HUES64 (cell line): Measurements from ENCODE around the gene SLC37A1.
A peak's percentile ranks its signal among the peaks of the same experiment; 100 is the strongest.

Experiments
- H3K27ac ChIP-seq: 2 replicates; pipeline ENCODE4 v1.7.0; 2013; ENCODE audit warnings: low read depth, low read length, inconsistent platforms
- H3K27me3 ChIP-seq: 2 replicates; pipeline ENCODE4 v1.6.1; 2013; ENCODE audit warnings: mild to moderate bottlenecking, low read length; ENCODE audit not compliant: insufficient read depth
- H3K36me3 ChIP-seq: 2 replicates; pipeline ENCODE4 v1.6.1; 2013; ENCODE audit warnings: mild to moderate bottlenecking, low read length; ENCODE audit not compliant: insufficient read depth
- H3K4me1 ChIP-seq: 2 replicates; pipeline ENCODE4 v1.6.1; 2013; ENCODE audit warnings: mild to moderate bottlenecking, low read length, moderate library complexity; ENCODE audit not compliant: insufficient read depth
- H3K4me3 ChIP-seq: 2 replicates; pipeline ENCODE4 v1.5.1; 2013; ENCODE audit warnings: mild to moderate bottlenecking, low read length, moderate library complexity
- H3K9ac ChIP-seq: 2 replicates; pipeline ENCODE4 v1.6.1; 2013; ENCODE audit warnings: mild to moderate bottlenecking, low read depth, low read length
- H3K9me3 ChIP-seq: 2 replicates; pipeline ENCODE4 v1.6.1; 2013; ENCODE audit warnings: low read depth, low read length; ENCODE audit not compliant: insufficient read depth
- WGBS: fragments of 150-250, 120-280 bp; methylation state at CpG from one replicate; pipeline ENCODE4 v1.1.7; 2013; ENCODE audit warnings: missing lambda C conversion rate; 5-methylcytosine and 5-hydroxymethylcytosine counted together

SLC37A1 gene

GRCh38 chr21:42509244-42509643 is 4.4 kb upstream of the SLC37A1 start:
- H3K27me3 ChIP-seq = peaks cover 17% of the 10 kb centered on the region
- WGBS = 72% methylated on average over 10 of the region's 11 CpGs
- H3K9me3 ChIP-seq = no peaks in the 10 kb centered on the region
- no peak overlapping the region for H3K4me3 ChIP-seq
- H3K36me3 ChIP-seq = no peaks in the 10 kb centered on the region
- no peak overlapping the region for H3K9ac ChIP-seq
- H3K27ac ChIP-seq = no peak overlapping the region
- H3K4me1 ChIP-seq = peaks cover 11% of the 10 kb centered on the region

DNA sequence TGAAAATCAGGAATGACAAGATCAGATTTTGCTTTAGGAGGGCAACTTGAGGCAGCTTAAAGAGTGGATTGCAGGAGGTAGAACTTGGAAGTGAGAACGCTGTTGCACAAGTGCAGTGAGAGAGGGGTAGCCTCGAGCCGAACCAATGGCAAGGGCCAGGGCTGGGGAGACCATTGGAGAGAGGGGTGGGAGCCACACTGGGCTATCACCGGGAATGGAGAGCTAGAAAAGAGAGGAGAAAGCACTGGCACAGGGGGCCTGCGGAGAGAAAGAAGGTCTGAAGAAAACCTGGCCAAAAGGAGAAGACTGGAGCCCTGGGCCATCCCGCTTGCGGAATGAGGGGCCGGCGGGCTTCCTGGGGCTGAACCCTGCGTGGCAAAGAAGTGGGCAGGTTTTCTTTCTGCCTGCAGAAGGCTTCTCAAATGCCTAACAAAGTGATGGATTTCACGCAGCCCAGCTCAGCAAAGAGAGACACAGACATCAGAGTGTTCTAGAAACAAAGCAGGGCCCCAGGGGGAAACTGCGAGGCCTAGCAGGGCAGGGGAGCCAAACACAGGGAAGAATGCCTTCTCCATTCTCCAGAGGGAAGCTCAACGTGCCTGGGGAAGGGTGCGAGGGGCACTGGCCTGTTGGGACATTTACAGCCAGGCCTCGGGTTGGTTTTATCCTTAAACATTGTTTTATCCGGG is 1.2 kb upstream of the SLC37A1 start:
- Histone ChIP-seq H3K9ac (no peak overlapping the region), H3K9me3 (no peaks in the 10 kb centered on the region), H3K27ac (no peak overlapping the region), H3K4me3 (peak overlapping the region; percentile 72; the same call in 1 of the 2 replicates), H3K27me3 (peaks cover 30% of the 10 kb centered on the region), H3K4me1 (peaks cover 32% of the 10 kb centered on the region), H3K36me3 (no peaks in the 10 kb centered on the region)
- WGBS = 74% methylated on average over 16 of the region's 16 CpGs

DNA sequence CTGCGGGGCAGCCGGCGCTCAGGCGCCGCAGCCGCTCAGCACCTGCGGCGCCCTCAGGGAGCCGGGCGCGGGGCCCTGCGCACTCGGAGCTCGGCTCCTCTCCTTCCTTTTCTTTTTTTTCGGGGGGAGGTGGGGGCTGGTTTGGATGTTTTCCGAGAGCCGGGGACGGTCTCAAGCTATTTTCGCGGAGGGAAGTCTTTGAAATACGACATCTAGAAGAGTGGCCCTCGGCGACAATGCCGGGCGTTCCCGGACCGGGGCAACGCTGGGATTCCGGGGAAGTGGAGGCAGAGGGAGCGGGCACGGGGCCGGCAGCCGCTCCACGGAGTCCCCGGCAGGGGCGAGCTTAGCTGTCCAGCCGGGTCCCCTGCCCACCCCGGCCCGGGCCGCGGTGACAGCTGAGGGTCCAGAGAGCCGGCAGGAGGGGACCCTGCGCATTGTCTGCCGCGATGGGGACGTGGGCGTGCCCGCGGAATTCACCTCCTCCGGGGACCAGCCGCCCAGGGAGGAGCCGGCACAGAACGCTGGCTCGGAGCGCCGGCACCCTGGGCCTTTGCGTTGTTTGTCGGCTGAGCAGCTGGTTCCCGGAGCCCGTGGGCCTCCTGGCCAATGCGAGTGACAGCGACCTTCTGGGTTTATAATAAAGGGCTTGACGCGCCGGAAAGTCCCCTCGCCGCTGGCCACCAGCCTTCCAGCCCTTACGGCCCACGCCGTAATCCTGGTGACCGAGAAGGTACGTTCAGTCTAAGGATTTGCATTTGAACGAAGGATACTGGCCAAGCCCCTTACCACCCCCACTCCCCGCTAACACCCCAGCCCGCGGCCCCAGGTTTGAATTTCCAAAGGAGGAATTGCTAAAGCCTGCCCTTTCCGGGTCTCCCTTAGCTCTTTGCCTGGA is 582 bp downstream of the SLC37A1 start:
- peaks cover 35% of the 10 kb centered on the region for H3K4me1 ChIP-seq
- peak overlapping the region; percentile 46 for H3K9ac ChIP-seq
- H3K27me3 ChIP-seq = peaks cover 30% of the 10 kb centered on the region
- H3K4me3 ChIP-seq = peak overlapping the region; percentile 72
- H3K27ac ChIP-seq = peak overlapping the region; percentile 82
- peaks cover 2% of the 10 kb centered on the region; the same call in 1 of the 2 replicates for H3K36me3 ChIP-seq
- no peaks in the 10 kb centered on the region for H3K9me3 ChIP-seq
- under 1% methylated on average over 77 of the region's 77 CpGs for WGBS

- peak overlapping the region; percentile 72 for H3K4me3 ChIP-seq
- peaks cover 30% of the 10 kb centered on the region for H3K27me3 ChIP-seq
- H3K36me3 ChIP-seq = peaks cover 5% of the 10 kb centered on the region; the same call in 1 of the 2 replicates
- 8% methylated on average over 5 of the region's 5 CpGs for whole genome bisulfite sequencing
- H3K9me3 ChIP-seq = no peaks in the 10 kb centered on the region
- H3K9ac ChIP-seq = peak overlapping the region; percentile 46
- H3K27ac ChIP-seq = peak overlapping the region; percentile 82
- peaks cover 35% of the 10 kb centered on the region for H3K4me1 ChIP-seq
Measured at GRCh38 chr21:42514883-42515228, 1.2 kb downstream of the SLC37A1 start.

DNA sequence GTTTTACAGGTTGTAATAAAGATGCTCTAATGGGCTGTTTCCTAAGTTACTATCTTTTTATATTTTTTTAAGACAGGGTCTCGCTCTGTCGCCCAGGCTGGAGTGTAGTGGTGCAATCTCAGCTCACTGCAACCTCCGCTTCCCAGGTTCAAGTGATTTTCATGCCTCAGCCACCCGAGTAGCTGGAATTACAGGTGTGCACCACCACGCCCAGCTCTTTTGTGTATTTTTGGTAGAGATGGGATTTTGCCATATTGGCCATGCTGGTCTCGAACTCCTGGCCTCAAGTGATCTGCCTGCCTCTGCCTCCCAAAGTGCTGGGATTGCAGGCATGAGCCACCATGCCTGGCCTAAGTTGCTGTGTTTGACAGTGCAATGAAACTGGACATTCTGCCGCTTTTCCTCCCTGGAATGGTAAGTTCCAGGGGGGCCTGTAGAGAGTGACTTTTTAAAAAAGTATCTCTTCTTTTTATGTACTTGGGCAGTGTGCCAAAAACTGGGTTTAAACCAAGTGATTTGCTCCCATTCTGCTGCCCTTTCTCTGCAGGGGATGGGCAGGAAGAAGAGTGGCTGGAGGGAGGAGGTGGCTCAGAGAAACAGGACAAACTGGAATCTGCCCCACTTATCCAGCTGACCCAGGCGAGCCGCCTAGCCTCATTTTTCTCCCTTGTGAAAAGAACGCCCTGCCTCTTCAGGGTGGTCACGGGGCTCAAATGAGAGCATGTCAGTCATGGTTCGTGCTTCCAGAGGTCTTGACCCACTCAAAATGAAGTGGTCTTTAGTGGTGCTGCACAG is 2.3 kb downstream of the SLC37A1 start:
- Histone ChIP-seq H3K4me1 (peaks cover 35% of the 10 kb centered on the region), H3K4me3 (peak overlapping the region; percentile 72; the same call in 1 of the 2 replicates), H3K9me3 (no peaks in the 10 kb centered on the region), H3K36me3 (peaks cover 8% of the 10 kb centered on the region; the same call in 1 of the 2 replicates), H3K27ac (no peak overlapping the region), H3K27me3 (peaks cover 30% of the 10 kb centered on the region), H3K9ac (no peak overlapping the region)
- 89% methylated on average over 12 of the region's 12 CpGs for WGBS

GRCh38 chr21:42518215-42518614 is 4.6 kb downstream of the SLC37A1 start:
- Histone ChIP-seq H3K27me3 (peaks cover 19% of the 10 kb centered on the region; the same call in 1 of the 2 replicates), H3K9ac (no peak overlapping the region), H3K4me1 (peaks cover 25% of the 10 kb centered on the region), H3K36me3 (peaks cover 12% of the 10 kb centered on the region; the same call in 1 of the 2 replicates), H3K27ac (no peak overlapping the region), H3K9me3 (no peaks in the 10 kb centered on the region), H3K4me3 (no peak overlapping the region)
- WGBS = 84% methylated on average over 11 of the region's 11 CpGs

- Histone ChIP-seq H3K9me3 (no peaks in the 10 kb centered on the region), H3K4me1 (peaks cover 24% of the 10 kb centered on the region), H3K4me3 (no peak overlapping the region), H3K27ac (no peak overlapping the region), H3K9ac (no peak overlapping the region), H3K36me3 (peaks cover 12% of the 10 kb centered on the region; the same call in 1 of the 2 replicates), H3K27me3 (peaks cover 16% of the 10 kb centered on the region; the same call in 1 of the 2 replicates)
- WGBS = 95% methylated on average over 7 of the region's 7 CpGs
Measured at GRCh38 chr21:42518626-42519025, 5.0 kb downstream of the SLC37A1 start.

GRCh38 chr21:42520628-42521253 is 7.1 kb downstream of the SLC37A1 start:
- no peak overlapping the region for H3K4me3 ChIP-seq
- H3K9ac ChIP-seq = no peak overlapping the region
- H3K9me3 ChIP-seq = no peaks in the 10 kb centered on the region
- WGBS = 92% methylated on average over 18 of the region's 18 CpGs
- H3K4me1 ChIP-seq = peaks cover 34% of the 10 kb centered on the region
- no peak overlapping the region for H3K27ac ChIP-seq
- peaks cover 12% of the 10 kb centered on the region; the same call in 1 of the 2 replicates for H3K36me3 ChIP-seq
- H3K27me3 ChIP-seq = no peaks in the 10 kb centered on the region

DNA sequence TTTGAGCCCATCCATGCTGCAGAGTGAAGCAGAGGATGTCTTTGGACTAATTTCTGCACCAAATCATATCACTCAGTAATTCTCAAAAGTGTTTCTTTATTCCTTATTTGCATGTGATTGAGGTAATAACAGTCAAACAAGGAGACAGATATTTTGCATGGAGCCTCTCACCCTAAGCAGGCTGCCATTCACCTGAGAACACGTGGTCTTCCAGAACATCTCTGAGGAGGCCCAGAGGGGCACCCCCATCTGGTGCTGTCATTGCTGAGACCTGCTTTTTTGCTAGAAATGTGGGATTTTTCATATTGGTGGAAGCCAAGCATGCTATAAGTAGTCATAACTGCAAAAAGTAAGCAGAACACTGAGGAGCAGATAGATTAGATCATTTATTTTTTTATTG is 7.7 kb downstream of the SLC37A1 start:
- Histone ChIP-seq H3K4me3 (no peak overlapping the region), H3K9ac (no peak overlapping the region)
- WGBS = 93% methylated on average over 1 of the region's 1 CpG

DNA sequence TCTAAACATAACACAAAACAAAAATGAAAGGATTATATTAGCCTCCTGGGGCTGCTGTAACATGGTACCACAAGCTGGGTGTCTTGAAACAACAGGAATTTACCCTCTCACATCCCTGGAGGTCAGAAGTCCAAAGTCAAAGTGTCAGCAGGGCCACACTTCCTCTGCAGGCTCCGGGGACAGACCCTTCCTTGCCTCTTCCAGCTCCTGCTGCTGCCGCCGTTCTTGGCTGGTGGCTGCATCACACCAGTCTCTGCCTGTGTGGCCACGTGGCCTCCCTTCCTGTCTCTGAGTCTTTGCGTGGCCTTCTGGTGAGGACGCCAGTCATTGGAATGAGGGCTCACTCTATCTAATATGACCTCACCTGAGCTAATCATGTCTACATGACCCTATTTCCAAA is 8.2 kb downstream of the SLC37A1 start:
- 86% methylated on average over 6 of the region's 6 CpGs for WGBS
- peaks cover 12% of the 10 kb centered on the region; the same call in 1 of the 2 replicates for H3K36me3 ChIP-seq
- no peak overlapping the region for H3K27ac ChIP-seq

More for the DNA sequence above, 7.7 kb downstream of the SLC37A1 start:
- Histone ChIP-seq H3K27me3 (no peaks in the 10 kb centered on the region), H3K36me3 (peaks cover 12% of the 10 kb centered on the region; the same call in 1 of the 2 replicates), H3K27ac (no peak overlapping the region), H3K9me3 (no peaks in the 10 kb centered on the region), H3K4me1 (peaks cover 31% of the 10 kb centered on the region)

More for the DNA sequence above, 8.2 kb downstream of the SLC37A1 start:
- H3K9ac ChIP-seq = no peak overlapping the region
- H3K9me3 ChIP-seq = no peaks in the 10 kb centered on the region
- no peak overlapping the region for H3K4me3 ChIP-seq
- peaks cover 27% of the 10 kb centered on the region for H3K4me1 ChIP-seq
- H3K27me3 ChIP-seq = no peaks in the 10 kb centered on the region
